OCI-LY7 (cell line): ENCODE measurements around the gene EGLN3. TPM values are rescaled to one million over a fixed set of nuclear protein-coding genes. Genes with fewer than 3 reads are reported as not detected.

Experiments used
- BruUV-seq: library from RNA; stranded (reverse); fragments of 400-500 nt; replicated peaks from 2 replicates; lab custom pipeline; 2021; lab: Mats Ljungman, UMichigan
- CTCF ChIA-PET: fragments of 300-600 bp; sonication (Branson Sonifier 250); formaldehyde crosslinking; loops from one replicate; lab custom pipeline; 2022; ENCODE audit warnings: antibody characterized with exemption; ENCODE audit not compliant: unreplicated experiment; lab: Charles Lee
- POLR2A ChIA-PET: fragments of 300-600 bp; sonication (Branson Sonifier 250); formaldehyde crosslinking; loops from one replicate; lab custom pipeline; 2022; ENCODE audit warnings: antibody characterized with exemption; lab: Charles Lee
- DNase-seq: peaks from one replicate; pipeline ENCODE4 v3.0.0-alpha.2; 2015; ENCODE audit warnings: low spot score
- H2AFZ ChIP-seq: fragments of 200-600 bp; sonication (generic), shearing (Covaris generic); 2 replicates; pipeline ENCODE4 v1.6.1; 2014; ENCODE audit warnings: mild to moderate bottlenecking, antibody characterized with exemption, low read length, moderate library complexity
- H3K27ac ChIP-seq: fragments of 200-600 bp; sonication (generic); 2 replicates; pipeline ENCODE4 v1.5.1; 2014; ENCODE audit warnings: mixed run types, low read depth, mild to moderate bottlenecking, moderate library complexity, low read length, inconsistent platforms; ENCODE audit not compliant: poor library complexity, severe bottlenecking
- H3K36me3 ChIP-seq: fragments of 200-600 bp; sonication (generic); 2 replicates; pipeline ENCODE4 v1.6.1; 2014; ENCODE audit warnings: mild to moderate bottlenecking, antibody characterized with exemption, low read length, moderate library complexity, mixed read lengths; ENCODE audit not compliant: insufficient read depth
- H3K4me1 ChIP-seq: fragments of 200-600 bp; sonication (generic); 2 replicates; pipeline ENCODE4 v1.5.1; 2014; ENCODE audit warnings: mild to moderate bottlenecking, low read length; ENCODE audit not compliant: insufficient read depth, poor library complexity, severe bottlenecking
- H3K4me2 ChIP-seq: fragments of 200-600 bp; sonication (generic); 2 replicates; pipeline ENCODE4 v1.6.1; 2014; ENCODE audit warnings: mild to moderate bottlenecking, low read length
- H3K4me3 ChIP-seq: fragments of 200-600 bp; sonication (generic); 2 replicates; pipeline ENCODE4 v1.5.1; 2014; ENCODE audit warnings: mild to moderate bottlenecking, low read depth, low read length; ENCODE audit not compliant: poor library complexity, severe bottlenecking
- H3K79me2 ChIP-seq: fragments of 200-600 bp; sonication (generic); 2 replicates; pipeline ENCODE4 v1.6.1; 2016; ENCODE audit warnings: low read depth, mild to moderate bottlenecking, low read length, moderate library complexity, mixed read lengths; ENCODE audit not compliant: insufficient read depth
- H3K9me2 ChIP-seq: fragments of 200-600 bp; sonication (generic); 2 replicates; pipeline ENCODE4 v1.6.1; 2016; ENCODE audit warnings: mild to moderate bottlenecking, low read length, mixed read lengths; ENCODE audit not compliant: insufficient read depth
- H3K9me3 ChIP-seq: fragments of 200-600 bp; sonication (generic); 2 replicates; pipeline ENCODE4 v1.6.1; 2014; ENCODE audit warnings: mild to moderate bottlenecking, mixed run types, low read length, mixed read lengths
- H4K20me1 ChIP-seq: fragments of 200-600 bp; sonication (generic); 2 replicates; pipeline ENCODE4 v1.6.1; 2014; ENCODE audit warnings: mild to moderate bottlenecking, antibody characterized with exemption, low read length, moderate library complexity, mixed read lengths; ENCODE audit not compliant: insufficient read depth
- CTCF ChIP-seq: fragments of 200-600 bp; sonication (generic); conservative IDR thresholded peaks from 2 replicates; pipeline ENCODE4 v1.5.1; 2014; ENCODE audit warnings: mild to moderate bottlenecking, antibody characterized with exemption, low read length, moderate library complexity, mixed read lengths
- EZH2phosphoT487 ChIP-seq: fragments of 200-600 bp; sonication (generic); IDR thresholded peaks from 2 replicates; pipeline ENCODE4 v1.6.1; 2018; ENCODE audit warnings: low read depth, borderline replicate concordance, mild to moderate bottlenecking, mixed run types, antibody characterized with exemption, low read length, moderate library complexity, mixed read lengths
- intact Hi-C: fragments of 100-400 bp; cut with micrococcal nuclease; formaldehyde crosslinking; loops from one replicate; pipeline ENCODE4 v1.10.0; 2022; ENCODE audit not compliant: unreplicated experiment
- total RNA-seq, 2 experiments: library from RNA; depleted of rRNA in 1 of 2; stranded (reverse); fragments of >200 nt in 1 of 2; shearing (Covaris generic) in 1 of 2; gene quantifications; 2 replicates each; pipeline ENCODE4 v1.2.3, GENCODE V29; 2014 to 2022

Gene EGLN3
- total RNA-seq, 2 experiments from 2014 or later = not detected

GRCh38 chr14:33897878-33898535 is 52.9 kb downstream of the EGLN3 start:
- H2AFZ ChIP-seq = no peak overlapping the region
- intact Hi-C loops = no loop called here
- TF ChIP-seq CTCF = no peak
- H3K36me3 ChIP-seq = no peaks in the 10 kb centered on the region
- H3K79me2 ChIP-seq = no peaks in the 10 kb centered on the region
- no TSS peak for BruUV-seq
- no peak overlapping the region for H3K27ac ChIP-seq
- ChIA-PET CTCF (no interaction called here), POLR2A (no interaction called here)
- H3K9me2 ChIP-seq = no peaks in the 10 kb centered on the region
- H3K4me3 ChIP-seq = no peak overlapping the region
- no peaks in the 10 kb centered on the region for H4K20me1 ChIP-seq
- no peaks in the 10 kb centered on the region for H3K9me3 ChIP-seq
- no peak for DNase-seq
- H3K4me2 ChIP-seq = no peak overlapping the region
- no peaks in the 10 kb centered on the region for H3K4me1 ChIP-seq

- Histone ChIP-seq H2AFZ (no peak overlapping the region), H3K9me2 (no peaks in the 10 kb centered on the region), H3K79me2 (no peaks in the 10 kb centered on the region), H3K36me3 (no peaks in the 10 kb centered on the region), H3K4me1 (no peaks in the 10 kb centered on the region), H3K9me3 (no peaks in the 10 kb centered on the region), H3K4me3 (no peak overlapping the region), H3K27ac (no peak overlapping the region), H3K4me2 (no peak overlapping the region), H4K20me1 (no peaks in the 10 kb centered on the region)
- POLR2A ChIA-PET = no interaction called here
- no peak for DNase-seq
- intact Hi-C loops = no loop called here
- CTCF ChIA-PET = no interaction called here
- TF ChIP-seq EZH2phosphoT487 (no peak), CTCF (no peak)
- no TSS peak for BruUV-seq
These were observed 53.5 kb downstream of the EGLN3 start for GRCh38 chr14:33897382-33897781.

- Histone ChIP-seq H3K79me2 (no peaks in the 10 kb centered on the region), H3K36me3 (no peaks in the 10 kb centered on the region), H3K4me3 (no peak overlapping the region), H3K27ac (no peak overlapping the region), H4K20me1 (no peaks in the 10 kb centered on the region), H3K4me2 (no peak overlapping the region), H2AFZ (no peak overlapping the region), H3K9me3 (no peaks in the 10 kb centered on the region), H3K9me2 (no peaks in the 10 kb centered on the region), H3K4me1 (no peaks in the 10 kb centered on the region)
- BruUV-seq = no TSS peak
- CTCF ChIA-PET = no interaction called here
- DNase-seq = no peak
- POLR2A ChIA-PET = no interaction called here
- intact Hi-C loops = no loop called here
- no peak for TF ChIP-seq CTCF
- TF ChIP-seq EZH2phosphoT487 = no peak
These were observed 56.5 kb downstream of the EGLN3 start for GRCh38 chr14:33894339-33894738.
